Measurements from ENCODE around the gene TUFT1.

Gene TUFT1

DNA sequence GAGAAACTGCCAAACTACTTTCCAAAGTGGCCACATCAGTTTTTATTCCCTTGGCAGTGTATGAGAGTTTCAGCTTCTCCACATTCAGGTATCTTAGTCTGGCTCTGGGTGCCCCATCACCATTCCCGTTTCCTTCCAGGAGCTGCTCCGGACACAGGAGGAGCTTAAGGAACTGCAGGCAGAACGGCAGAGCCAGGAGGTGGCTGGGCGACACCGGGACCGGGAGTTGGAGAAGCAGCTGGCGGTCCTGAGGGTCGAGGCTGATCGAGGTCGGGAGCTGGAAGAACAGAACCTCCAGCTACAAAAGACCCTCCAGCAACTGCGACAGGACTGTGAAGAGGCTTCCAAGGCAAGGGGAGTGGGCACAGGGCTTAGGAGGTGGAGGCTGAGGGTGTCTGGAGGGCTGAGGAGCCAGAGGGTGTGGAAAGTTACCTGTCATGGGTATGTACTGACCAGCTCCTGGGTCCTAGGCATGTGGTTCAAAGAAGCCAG, 10.9 kb upstream of the TUFT1 start:
- no peak for DNase-seq (ENCODE audit: low read depth)
- TF ChIP-seq, protein P1, sequence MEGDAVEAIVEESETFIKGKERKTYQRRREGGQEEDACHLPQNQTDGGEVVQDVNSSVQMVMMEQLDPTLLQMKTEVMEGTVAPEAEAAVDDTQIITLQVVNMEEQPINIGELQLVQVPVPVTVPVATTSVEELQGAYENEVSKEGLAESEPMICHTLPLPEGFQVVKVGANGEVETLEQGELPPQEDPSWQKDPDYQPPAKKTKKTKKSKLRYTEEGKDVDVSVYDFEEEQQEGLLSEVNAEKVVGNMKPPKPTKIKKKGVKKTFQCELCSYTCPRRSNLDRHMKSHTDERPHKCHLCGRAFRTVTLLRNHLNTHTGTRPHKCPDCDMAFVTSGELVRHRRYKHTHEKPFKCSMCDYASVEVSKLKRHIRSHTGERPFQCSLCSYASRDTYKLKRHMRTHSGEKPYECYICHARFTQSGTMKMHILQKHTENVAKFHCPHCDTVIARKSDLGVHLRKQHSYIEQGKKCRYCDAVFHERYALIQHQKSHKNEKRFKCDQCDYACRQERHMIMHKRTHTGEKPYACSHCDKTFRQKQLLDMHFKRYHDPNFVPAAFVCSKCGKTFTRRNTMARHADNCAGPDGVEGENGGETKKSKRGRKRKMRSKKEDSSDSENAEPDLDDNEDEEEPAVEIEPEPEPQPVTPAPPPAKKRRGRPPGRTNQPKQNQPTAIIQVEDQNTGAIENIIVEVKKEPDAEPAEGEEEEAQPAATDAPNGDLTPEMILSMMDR (conservative IDR thresholded peaks at IDR 0.05; ENCODE audit: low read length), result no peak

DNA sequence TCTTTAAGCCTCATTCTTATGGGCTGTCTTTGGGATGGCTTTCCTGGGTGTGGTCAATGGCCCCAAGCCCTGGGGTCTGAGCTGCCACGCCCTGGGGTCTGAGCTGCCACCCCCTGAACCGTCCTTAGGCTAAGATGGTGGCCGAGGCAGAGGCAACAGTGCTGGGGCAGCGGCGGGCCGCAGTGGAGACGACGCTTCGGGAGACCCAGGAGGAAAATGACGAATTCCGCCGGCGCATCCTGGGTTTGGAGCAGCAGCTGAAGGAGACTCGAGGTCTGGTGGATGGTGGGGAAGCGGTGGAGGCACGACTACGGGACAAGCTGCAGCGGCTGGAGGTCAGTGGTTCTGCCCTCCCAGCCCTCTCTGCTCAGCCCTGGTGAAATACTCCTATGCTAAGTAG, 10.3 kb upstream of the TUFT1 start:
- TF ChIP-seq, protein P1 (conservative IDR thresholded peaks at IDR 0.05; ENCODE audit: low read length), result no peak
- no peak for DNase-seq (ENCODE audit: low read depth)
- H3K4me3 ChIP-seq (ENCODE audit: low read length), result no peak overlapping the region

More for the DNA sequence above, 10.9 kb upstream of the TUFT1 start:
- H3K4me3 ChIP-seq (ENCODE audit: low read length), result no peak overlapping the region

DNA sequence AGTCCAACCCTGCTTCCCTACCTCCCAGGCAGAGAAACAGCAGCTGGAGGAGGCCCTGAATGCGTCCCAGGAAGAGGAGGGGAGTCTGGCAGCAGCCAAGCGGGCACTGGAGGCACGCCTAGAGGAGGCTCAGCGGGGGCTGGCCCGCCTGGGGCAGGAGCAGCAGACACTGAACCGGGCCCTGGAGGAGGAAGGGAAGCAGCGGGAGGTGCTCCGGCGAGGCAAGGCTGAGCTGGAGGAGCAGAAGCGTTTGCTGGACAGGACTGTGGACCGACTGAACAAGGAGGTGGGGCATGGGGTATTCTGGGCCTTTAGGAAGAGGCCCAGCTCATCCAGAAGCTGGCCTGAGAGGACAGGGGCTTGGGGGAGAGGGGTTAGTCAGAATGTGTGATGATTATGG, 9.6 kb upstream of the TUFT1 start:
- H3K4me3 ChIP-seq (ENCODE audit: low read length), result no peak overlapping the region
- TF ChIP-seq, protein P1 (conservative IDR thresholded peaks at IDR 0.05; ENCODE audit: low read length), result no peak
- no peak for DNase-seq (ENCODE audit: low read depth)

DNA sequence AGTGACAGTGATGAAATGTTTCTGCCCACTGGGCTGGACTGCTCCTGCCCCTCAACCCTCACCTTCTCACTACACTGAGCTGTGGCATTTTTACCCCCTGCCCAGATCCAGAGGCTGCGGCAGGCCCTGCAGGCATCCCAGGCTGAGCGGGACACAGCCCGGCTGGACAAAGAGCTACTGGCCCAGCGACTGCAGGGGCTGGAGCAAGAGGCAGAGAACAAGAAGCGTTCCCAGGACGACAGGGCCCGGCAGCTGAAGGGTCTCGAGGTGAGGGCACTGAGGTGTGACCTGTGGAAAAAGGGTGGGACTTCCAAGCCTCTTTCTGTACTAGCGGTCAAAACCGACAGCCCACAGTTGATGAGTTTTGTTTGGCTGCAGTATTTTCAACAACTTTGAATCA, 6.2 kb upstream of the TUFT1 start:
- DNase-seq (ENCODE audit: low read depth), result no peak
- TF ChIP-seq, protein P1 (conservative IDR thresholded peaks at IDR 0.05; ENCODE audit: low read length), result no peak
- H3K4me3 ChIP-seq (ENCODE audit: low read length), result no peak overlapping the region

DNA sequence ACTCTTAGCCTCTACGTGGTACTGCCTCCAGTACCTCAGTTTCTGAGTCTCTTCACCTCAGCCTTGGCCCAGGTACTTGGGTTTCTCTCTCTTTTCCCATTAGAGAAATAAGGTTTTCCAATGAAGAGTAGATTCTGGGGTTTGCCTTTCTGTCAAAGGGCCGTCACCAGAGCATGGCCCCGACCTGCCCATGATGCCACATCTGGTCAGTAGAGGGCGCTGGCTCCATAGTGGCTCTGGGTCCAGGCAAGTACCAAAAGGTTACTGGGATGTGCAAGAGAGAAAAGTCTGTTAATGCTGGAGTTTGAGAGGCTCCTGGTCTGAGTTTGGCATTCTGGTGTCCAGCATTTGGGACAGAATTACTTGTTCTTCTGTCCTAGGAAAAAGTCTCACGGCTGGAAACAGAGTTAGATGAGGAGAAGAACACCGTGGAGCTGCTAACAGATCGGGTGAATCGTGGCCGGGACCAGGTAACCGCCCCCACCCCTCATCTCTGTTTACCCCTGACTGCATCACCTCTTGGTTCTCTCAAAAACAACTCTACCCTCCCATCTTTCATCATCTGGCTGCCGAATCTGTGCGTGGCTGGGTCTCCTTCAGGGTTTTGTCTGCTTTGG, 5.3 kb upstream of the TUFT1 start:
- no peak overlapping the region for H3K4me3 ChIP-seq (ENCODE audit: low read length)
- TF ChIP-seq, protein P1 (conservative IDR thresholded peaks at IDR 0.05; ENCODE audit: low read length), result peak; percentile 98
- DNase-seq (ENCODE audit: low read depth), result peak; percentile 71

DNA sequence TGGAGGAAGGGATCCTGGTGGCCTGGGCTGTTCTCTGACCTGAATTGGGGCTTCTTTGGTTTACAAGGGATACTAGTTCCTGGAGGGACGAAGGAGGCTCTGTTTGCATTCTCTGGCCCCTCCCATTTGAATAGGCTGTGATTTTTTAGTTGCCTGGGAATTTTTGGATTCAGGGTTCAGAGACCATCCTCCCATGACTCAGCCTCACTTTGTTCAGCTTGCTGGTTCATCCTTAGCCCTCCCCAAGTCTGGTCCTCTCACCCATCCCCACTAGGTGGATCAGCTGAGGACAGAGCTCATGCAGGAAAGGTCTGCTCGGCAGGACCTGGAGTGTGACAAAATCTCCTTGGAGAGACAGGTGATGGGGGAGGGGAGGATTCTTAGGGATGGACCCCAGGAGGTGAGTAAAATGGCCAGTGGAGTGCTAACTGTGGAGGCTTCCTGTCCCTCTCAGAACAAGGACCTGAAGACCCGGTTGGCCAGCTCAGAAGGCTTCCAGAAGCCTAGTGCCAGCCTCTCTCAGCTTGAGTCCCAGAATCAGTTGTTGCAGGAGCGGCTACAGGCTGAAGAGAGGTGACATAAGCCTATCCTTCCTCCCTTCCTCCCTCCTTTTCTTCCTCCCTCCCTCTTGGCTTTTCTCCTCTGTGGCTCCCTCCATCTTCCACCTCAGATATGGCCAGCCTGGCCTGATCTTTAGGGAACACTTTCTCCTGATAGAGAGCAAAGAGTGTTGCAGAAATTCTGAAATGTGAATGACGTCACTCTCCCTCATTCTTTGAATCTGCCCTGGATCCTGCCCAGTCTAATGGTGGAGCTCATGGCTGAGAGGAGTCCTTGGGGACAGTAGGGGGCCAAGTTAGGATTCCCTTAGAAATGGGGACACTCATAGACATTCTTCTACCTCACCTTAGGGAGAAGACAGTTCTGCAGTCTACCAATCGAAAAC, 4.5 kb upstream of the TUFT1 start:
- no peak for DNase-seq (ENCODE audit: low read depth)
- TF ChIP-seq, protein P1 (conservative IDR thresholded peaks at IDR 0.05; ENCODE audit: low read length), result peak; percentile 13; the same call in 1 of the 2 replicates
- no peak overlapping the region for H3K4me3 ChIP-seq (ENCODE audit: low read length)

All from AG10803 (cell line).